ENCODE results near the gene USP15. TPM values are rescaled to one million over a fixed set of nuclear protein-coding genes. Genes with fewer than 3 reads are reported as not detected.

Gene USP15
- total RNA-seq = 10 to 100 TPM; 32.4 to 60.5 (median 37.9) TPM
- long read RNA-seq, full-length matches to known transcripts = 9 of 12 reads
- long read RNA-seq, partial matches to known transcripts = 1 of 12 reads
- long read RNA-seq, other reads (novel, unspliced or antisense) = 2 of 12 reads

GRCh38 chr12:62259993-62260732, at the start of gene USP15:
Gene USP15, plus strand, starts transcription at chr12:62260404. Its CDS starts 11 bp downstream, at chr12:62260415.
- ATAC-seq (peak; percentile 93 to 97 (median 94)), DNase-seq (peak; percentile 96 to 97 (median 97))
- no peaks in the 10 kb centered on the region for H3K36me3 ChIP-seq
- intact Hi-C loops (cut with DNase I) = no loop called here
- H3K9me3 ChIP-seq = no peaks in the 10 kb centered on the region
- H3K27me3 ChIP-seq = no peaks in the 10 kb centered on the region
- peaks cover 0 to 39% (median 12%) of the 10 kb centered on the region in 4 donors for H3K4me1 ChIP-seq
- peak within 1 kb of the TSS; percentile 86 to 90 (median 88) for H3K4me3 ChIP-seq
- TF ChIP-seq CTCF (IDR thresholded peaks at IDR 0.05) (peak; percentile 59 to 74 (median 68)), POLR2A (IDR thresholded peaks at IDR 0.05) (peak; percentile 89)
- peak within 1 kb of the TSS; percentile 90 to 92 (median 91) for H3K27ac ChIP-seq
- 0% methylated on average over 16 of the region's 61 CpGs for WGBS (ENCODE audit: insufficient coverage, low coverage, low lambda C conversion rate, missing lambda C conversion rate)

- Histone ChIP-seq H3K4me1 (no peaks in the 10 kb centered on the region), H3K36me3 (no peaks in the 10 kb centered on the region), H3K9me3 (no peaks in the 10 kb centered on the region), H3K27me3 (no peaks in the 10 kb centered on the region), H3K27ac (no peak overlapping the region), H3K4me3 (no peak overlapping the region)
- TF ChIP-seq POLR2A (IDR thresholded peaks at IDR 0.05) (no peak), CTCF (IDR thresholded peaks at IDR 0.05) (peak; percentile 57 to 84 (median 80))
- WGBS (ENCODE audit: insufficient coverage, low coverage, low lambda C conversion rate, missing lambda C conversion rate) = 22% methylated on average over 7 of the region's 7 CpGs
- intact Hi-C loops (cut with DNase I) = no loop called here
- ATAC-seq = peak; percentile 66 to 77 (median 69)
- DNase-seq = peak in 2 of 3 donors; percentile 27 to 49
Observed at GRCh38 chr12:62210422-62210821, 49.8 kb upstream of the USP15 start.

GRCh38 chr12:62211510-62211909, 48.7 kb upstream of the USP15 start:
- intact Hi-C loops (cut with DNase I) = no loop called here
- H3K4me3 ChIP-seq = no peak overlapping the region
- H3K36me3 ChIP-seq = no peaks in the 10 kb centered on the region
- no peak overlapping the region for H3K27ac ChIP-seq
- no peak for TF ChIP-seq POLR2A (IDR thresholded peaks at IDR 0.05)
- TF ChIP-seq CTCF (IDR thresholded peaks at IDR 0.05) = no peak
- no peaks in the 10 kb centered on the region for H3K4me1 ChIP-seq
- DNase-seq = no peak
- ATAC-seq = no peak
- WGBS (ENCODE audit: insufficient coverage, low coverage, low lambda C conversion rate, missing lambda C conversion rate) = 44% methylated on average over 3 of the region's 4 CpGs
- H3K9me3 ChIP-seq = no peaks in the 10 kb centered on the region
- H3K27me3 ChIP-seq = no peaks in the 10 kb centered on the region

- TF ChIP-seq POLR2A (IDR thresholded peaks at IDR 0.05) (no peak), CTCF (IDR thresholded peaks at IDR 0.05) (no peak)
- Histone ChIP-seq H3K4me1 (no peaks in the 10 kb centered on the region), H3K27me3 (no peaks in the 10 kb centered on the region), H3K27ac (no peak overlapping the region), H3K36me3 (no peaks in the 10 kb centered on the region), H3K4me3 (no peak overlapping the region), H3K9me3 (no peaks in the 10 kb centered on the region)
- ATAC-seq (peak in 2 of 4 donors; percentile 32 to 48), DNase-seq (no peak)
- intact Hi-C loops (cut with DNase I) = no loop called here
Observed at GRCh38 chr12:62214846-62215245, 45.4 kb upstream of the USP15 start.
